GM21825 (cell line): ENCODE data around the gene AGMO.

ENCODE experiments used
- ATAC-seq: cut with Tn5 transposase; IDR thresholded peaks from one replicate; pipeline ENCODE4 v1.9.1; 2021; ENCODE audit warnings: mild to moderate bottlenecking, moderate library complexity; ENCODE audit not compliant: unreplicated experiment

The AGMO gene

GRCh38 chr7:15561835-15562234 lies at the start of gene AGMO:
Gene AGMO, minus strand, starts transcription at chr7:15562015.
- ATAC-seq: no peak

- ATAC-seq: no peak
Observed at GRCh38 chr7:15610503-15610902, 48.7 kb upstream of the AGMO start.

- ATAC-seq: no peak
Observed at GRCh38 chr7:15609287-15609686, 47.5 kb upstream of the AGMO start.

GRCh38 chr7:15607529-15608210 lies 45.9 kb upstream of the AGMO start:
- ATAC-seq: no peak

- no peak for ATAC-seq
Observed at GRCh38 chr7:15606561-15606960, 44.7 kb upstream of the AGMO start.

- no peak for ATAC-seq
Observed at GRCh38 chr7:15604166-15604565, 42.4 kb upstream of the AGMO start.

- ATAC-seq: no peak
Observed at GRCh38 chr7:15603124-15603523, 41.3 kb upstream of the AGMO start.

GRCh38 chr7:15602236-15602635 lies 40.4 kb upstream of the AGMO start:
- no peak for ATAC-seq

GRCh38 chr7:15601175-15601574 lies 39.4 kb upstream of the AGMO start:
- ATAC-seq: no peak

GRCh38 chr7:15600298-15600697 lies 38.5 kb upstream of the AGMO start:
- ATAC-seq: no peak

- ATAC-seq: no peak
Observed at GRCh38 chr7:15594461-15594860, 32.6 kb upstream of the AGMO start.

- no peak for ATAC-seq
Observed at GRCh38 chr7:15593382-15593781, 31.6 kb upstream of the AGMO start.

- no peak for ATAC-seq
Observed at GRCh38 chr7:15586266-15586665, 24.5 kb upstream of the AGMO start.

GRCh38 chr7:15584575-15584974 lies 22.8 kb upstream of the AGMO start:
- no peak for ATAC-seq

- ATAC-seq: no peak
Observed at GRCh38 chr7:15582773-15583172, 21.0 kb upstream of the AGMO start.

- ATAC-seq: no peak
Observed at GRCh38 chr7:15581352-15581951, 19.6 kb upstream of the AGMO start.

- ATAC-seq: no peak
Observed at GRCh38 chr7:15580604-15581351, 19.0 kb upstream of the AGMO start.

GRCh38 chr7:15577600-15577999 lies 15.8 kb upstream of the AGMO start:
- ATAC-seq: no peak

- ATAC-seq: no peak
Observed at GRCh38 chr7:15571301-15571878, 9.6 kb upstream of the AGMO start.

- ATAC-seq: no peak
Observed at GRCh38 chr7:15567652-15568051, 5.8 kb upstream of the AGMO start.

GRCh38 chr7:15567036-15567435 lies 5.2 kb upstream of the AGMO start:
- no peak for ATAC-seq

- ATAC-seq: no peak
Observed at GRCh38 chr7:15566476-15566875, 4.7 kb upstream of the AGMO start.
